Activated CD4-positive, alpha-beta T cell treated with anti-CD3 and anti-CD28 coated beads, Interleukin-2, amount 50 U/mL, for 4 hours (primary cell): ENCODE data around the gene ZMIZ1.

ENCODE experiments used
- DNase-seq, 2 experiments: peaks; one replicate each; pipeline ENCODE4 v3.0.0-alpha.2; 2020

The ZMIZ1 gene, protein sequence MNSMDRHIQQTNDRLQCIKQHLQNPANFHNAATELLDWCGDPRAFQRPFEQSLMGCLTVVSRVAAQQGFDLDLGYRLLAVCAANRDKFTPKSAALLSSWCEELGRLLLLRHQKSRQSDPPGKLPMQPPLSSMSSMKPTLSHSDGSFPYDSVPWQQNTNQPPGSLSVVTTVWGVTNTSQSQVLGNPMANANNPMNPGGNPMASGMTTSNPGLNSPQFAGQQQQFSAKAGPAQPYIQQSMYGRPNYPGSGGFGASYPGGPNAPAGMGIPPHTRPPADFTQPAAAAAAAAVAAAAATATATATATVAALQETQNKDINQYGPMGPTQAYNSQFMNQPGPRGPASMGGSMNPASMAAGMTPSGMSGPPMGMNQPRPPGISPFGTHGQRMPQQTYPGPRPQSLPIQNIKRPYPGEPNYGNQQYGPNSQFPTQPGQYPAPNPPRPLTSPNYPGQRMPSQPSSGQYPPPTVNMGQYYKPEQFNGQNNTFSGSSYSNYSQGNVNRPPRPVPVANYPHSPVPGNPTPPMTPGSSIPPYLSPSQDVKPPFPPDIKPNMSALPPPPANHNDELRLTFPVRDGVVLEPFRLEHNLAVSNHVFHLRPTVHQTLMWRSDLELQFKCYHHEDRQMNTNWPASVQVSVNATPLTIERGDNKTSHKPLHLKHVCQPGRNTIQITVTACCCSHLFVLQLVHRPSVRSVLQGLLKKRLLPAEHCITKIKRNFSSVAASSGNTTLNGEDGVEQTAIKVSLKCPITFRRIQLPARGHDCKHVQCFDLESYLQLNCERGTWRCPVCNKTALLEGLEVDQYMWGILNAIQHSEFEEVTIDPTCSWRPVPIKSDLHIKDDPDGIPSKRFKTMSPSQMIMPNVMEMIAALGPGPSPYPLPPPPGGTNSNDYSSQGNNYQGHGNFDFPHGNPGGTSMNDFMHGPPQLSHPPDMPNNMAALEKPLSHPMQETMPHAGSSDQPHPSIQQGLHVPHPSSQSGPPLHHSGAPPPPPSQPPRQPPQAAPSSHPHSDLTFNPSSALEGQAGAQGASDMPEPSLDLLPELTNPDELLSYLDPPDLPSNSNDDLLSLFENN

DNA sequence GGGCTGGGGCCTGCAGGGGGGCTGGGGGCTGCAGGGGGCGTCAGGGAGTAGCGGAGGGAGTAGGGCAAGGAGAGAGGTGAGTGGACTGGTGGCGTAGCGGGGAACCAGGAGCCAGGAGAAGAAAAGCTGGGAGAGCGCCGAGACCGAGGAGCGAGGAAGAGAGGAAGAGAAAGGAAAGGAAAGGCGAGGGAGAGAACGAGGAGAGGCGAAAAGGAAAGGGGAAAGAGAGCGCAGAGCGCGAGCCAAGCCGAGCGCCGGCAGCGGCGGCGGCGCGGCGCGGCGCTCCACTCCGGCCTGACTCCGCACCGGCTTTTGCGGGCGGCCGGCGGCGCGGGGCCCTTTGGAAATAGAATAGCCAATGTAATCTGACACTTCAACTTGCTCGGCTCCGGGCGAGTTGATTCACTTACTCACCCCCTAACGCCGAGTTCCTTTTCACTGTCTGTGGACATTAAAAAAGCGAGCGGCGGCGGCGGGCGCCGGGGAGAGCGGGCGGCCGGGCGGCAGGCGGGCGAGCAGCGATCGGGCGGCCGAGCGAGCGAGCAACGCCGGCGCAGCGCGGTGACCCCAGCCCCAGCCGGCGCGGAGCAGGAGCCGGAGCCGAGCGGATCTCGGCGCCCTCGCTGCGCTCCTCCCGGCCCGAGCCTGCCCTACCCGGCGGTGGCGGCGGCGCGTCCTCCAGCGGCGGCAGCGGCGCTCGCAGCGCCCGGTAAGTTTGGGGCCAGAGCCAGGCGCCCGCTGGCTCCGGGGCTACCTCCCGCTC lies at the start of gene ZMIZ1:
TSS of gene ZMIZ1 (plus strand) at position 405 of the 763 bp plus-strand sequence. CDS start 132,667 bp downstream, outside the sequence.
- DNase-seq: peak; percentile 70 to 74

DNA sequence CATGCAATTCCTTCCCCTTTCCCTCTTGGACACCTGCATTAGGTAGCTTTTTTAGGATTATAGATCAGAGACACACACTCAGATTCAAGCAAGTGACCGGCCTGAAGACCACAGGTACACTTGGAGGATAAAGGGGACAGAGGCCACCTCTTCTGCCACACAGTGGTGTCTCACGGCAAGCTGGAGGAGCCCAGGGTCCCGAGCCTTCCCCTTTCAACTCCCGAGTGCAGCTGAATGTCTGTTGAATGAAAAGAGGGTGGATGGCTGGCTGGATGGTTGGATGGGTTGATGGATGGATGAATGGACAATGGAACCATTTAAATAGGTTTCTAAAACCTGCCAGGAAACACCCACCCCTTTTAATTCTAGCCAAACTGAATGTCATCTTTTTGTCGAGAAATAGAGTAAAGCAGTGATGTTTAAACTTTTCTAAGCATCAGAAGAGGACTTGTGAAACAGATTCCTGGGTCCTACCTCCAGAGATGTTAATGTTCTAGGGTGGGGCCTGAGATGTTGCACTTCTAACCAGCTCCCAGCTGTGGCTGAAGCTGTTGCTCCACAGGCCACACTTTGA lies 49.2 kb upstream of the ZMIZ1 start:
- DNase-seq: no peak

DNA sequence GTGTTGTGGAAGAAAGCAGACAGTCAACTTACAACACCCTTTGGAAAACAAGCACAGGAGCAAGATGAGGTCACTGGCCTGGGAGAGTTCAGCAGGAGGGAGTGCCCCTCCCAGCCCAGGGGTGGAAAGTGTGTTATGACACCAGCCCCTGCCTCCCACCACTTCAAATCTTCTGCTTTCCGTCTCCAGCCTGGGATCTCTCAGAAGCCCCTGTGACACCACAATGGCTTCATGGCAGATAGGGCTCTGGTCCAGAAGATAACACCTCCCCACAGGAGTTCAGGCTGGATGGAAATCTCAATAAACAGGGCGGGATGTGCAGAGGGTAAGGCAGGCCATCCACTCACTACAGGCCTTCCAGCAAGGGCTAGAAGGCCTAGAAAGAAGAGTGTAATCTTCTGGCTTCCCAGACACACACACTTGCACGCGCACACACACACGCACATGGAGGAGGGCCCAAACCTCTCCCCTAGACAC lies 48.7 kb upstream of the ZMIZ1 start:
- DNase-seq: no peak

DNA sequence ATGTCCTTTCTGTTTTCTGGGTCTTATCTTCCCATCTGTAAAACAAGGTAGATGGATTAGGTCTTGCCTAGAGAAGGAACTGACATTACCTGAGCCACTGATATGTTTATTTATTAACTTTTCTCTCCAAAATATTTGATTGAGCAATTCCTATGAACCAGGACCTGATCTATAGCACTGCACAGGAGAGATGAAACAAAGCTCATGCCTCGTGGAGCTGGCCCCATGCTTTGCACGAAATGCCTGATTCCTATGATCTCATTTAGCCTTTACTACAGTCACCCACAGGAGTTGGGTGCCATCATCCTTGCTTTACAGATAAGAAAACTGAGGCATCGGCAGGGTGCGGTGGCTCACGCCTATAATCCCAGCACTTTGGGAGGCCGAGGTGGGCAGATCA lies 48.2 kb upstream of the ZMIZ1 start:
- no peak for DNase-seq

DNA sequence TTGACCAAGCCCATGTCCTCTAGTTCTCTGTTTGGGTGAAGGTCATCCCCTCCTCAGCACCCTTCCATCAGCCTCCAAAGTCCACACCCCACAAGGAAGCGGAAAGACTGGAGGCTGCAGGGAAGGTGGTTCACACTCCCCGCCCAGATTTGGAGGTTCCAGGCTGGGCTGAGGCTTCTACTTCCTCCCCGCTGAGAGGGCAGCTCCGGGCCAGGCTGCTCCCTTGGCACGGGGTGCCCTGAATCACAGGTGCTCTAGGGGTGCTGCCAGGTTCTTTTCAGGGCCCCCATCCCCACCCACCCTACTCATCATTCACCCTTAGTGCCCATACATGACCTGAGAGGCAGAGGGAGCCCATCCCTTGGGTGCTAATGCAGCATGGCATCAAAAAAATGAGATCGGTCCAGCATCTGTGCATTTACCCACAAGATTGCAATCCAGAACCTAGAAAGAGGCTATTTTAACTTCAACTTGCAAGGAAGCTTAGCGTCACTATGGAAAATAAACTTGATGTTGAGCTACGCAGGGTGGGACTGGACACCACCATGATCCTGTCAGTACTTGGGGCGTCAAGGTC lies 47.3 kb upstream of the ZMIZ1 start:
- no peak for DNase-seq

DNA sequence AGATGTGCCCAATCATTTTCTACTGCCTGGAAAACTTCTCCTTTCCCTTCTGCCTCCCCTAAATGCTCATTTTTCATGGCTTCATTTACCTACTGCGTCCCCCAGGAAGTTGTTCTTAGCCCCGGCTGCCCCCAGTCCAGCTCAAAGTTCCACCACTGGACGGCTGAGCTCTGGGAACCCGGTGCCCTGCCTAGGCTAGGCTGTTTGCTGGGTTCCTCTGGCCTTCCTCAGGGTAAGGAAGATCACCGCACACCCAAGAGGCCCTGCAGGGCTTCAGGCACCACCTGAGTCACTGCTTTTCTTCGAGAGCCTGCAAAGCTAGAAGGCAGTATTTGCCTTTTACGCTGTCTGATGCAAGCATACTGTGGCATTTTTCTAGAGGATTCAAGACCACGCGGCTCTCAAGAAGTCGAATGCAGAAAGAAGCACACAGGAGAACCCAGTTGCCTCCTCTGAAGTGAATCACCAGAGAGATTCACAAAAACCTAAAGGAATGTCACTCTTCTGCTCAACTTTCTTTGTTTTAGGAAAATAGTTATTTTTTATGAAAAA lies 46.7 kb upstream of the ZMIZ1 start:
- DNase-seq: no peak

DNA sequence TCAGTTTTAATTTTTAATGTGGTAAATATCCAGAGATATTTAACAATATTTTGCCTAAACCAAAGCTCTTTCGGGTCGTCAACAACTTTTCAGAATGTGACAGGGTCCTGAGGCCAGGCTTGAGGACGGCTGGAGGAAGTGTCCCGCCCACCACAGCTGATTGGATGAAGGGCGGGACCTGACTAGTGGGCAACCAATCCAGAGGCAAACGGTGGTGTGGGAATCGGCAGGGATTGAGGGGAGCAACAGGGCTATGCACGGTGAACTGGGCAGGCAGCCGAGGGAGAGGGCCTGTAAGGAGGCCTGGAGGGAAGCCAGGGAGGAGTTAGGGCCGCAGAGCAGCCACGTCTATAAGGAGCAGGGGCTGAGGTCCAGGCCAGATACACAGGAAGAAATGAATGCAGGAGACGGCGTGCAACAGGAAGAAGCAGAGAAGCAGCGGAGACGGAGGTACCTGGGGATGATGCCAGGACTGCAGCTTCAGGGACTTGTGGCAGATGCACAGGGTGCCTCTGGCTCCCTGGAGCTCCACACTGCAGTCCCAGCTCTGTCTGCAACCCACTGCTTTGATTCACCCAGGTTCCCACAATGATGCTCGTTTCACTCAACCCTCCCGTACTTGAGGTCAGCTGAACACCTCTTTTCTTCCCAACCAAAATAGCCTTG lies 46.1 kb upstream of the ZMIZ1 start:
- DNase-seq: no peak

DNA sequence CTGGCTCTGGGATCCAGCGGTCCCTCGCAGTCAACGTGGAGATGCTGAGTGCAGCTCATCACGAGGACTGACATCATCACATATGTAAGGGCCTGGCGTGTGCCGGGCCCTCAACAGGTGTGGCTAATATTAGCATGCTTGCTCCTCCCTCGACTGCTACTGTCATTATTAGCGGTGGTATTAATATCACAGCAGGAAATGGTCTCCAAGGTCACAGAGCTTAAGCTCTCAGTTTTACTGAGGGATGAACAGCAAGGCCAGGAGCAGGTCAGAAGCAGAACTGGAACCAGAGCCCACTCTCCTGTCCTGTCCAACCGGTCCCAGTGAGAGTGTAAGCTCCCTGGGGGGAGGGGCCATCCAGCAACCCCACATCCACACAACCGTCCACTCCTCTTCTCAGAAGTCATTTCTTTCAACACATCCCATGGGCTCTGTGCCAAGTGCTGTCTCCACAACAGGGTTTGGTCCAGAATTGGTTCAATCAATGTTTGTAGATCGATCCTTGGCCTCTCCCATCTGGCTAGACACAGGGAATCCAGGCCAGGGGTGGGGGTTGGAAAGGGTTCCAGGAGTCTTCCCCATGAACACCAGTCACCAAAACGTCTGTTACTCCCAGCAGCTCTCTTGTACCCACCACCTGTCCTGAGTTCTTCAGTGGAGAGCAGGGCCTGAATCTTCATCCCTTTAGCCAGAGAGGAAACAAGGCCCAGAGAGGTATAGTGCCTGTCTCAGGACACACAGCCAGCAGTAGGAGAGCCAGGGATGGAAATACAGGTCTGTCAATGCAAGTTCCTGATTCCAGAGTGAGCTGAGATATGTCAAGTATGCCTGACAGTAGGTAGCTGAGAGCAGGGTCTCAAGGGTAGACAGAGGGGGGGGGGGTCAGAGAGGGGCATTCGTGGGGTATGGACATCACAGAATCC lies 45.3 kb upstream of the ZMIZ1 start:
- DNase-seq: no peak

DNA sequence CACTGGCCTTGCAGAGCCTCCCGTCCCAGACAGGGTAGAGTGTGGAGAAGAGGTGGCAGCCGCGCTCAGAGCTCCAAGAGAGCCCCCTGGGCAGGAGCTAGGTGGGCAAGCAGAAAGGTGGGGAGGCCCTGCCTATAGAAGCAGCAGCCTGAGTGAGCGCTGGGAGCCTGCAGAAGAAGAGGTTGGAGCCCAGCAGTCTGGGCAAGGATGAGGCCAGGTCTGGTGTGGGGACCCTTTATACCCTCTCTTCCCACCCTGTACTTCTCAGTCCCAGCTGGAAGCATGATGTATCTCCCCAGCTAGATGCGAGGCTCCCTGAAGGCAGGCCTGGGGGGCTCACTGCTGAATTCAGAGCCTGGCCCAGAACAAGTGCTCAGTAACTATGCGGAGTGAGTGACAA lies 44.5 kb upstream of the ZMIZ1 start:
- no peak for DNase-seq

DNA sequence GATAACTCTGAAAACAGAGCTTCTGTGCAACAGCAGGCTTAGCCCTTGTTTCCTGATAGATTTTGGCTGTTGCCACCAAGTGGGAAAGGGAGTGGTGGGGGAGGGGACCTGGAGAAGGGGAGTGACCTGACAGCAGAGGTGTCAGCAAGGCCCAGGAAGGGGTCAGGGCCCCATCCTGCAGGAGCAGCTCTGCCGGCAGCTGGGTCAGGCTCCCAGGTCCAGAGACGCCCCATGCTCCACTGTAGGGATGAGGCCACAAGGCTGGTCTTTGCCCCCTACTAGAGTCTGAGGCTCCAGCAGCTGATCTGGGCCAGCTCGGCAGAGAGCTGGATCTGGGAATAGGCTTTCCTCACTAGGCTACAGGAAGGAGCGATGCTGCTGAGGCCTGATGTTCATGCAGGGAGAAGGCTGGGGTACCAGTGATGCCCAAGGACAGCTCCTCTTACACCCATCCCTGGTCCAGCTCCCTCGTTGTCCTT lies 44.0 kb upstream of the ZMIZ1 start:
- no peak for DNase-seq

DNA sequence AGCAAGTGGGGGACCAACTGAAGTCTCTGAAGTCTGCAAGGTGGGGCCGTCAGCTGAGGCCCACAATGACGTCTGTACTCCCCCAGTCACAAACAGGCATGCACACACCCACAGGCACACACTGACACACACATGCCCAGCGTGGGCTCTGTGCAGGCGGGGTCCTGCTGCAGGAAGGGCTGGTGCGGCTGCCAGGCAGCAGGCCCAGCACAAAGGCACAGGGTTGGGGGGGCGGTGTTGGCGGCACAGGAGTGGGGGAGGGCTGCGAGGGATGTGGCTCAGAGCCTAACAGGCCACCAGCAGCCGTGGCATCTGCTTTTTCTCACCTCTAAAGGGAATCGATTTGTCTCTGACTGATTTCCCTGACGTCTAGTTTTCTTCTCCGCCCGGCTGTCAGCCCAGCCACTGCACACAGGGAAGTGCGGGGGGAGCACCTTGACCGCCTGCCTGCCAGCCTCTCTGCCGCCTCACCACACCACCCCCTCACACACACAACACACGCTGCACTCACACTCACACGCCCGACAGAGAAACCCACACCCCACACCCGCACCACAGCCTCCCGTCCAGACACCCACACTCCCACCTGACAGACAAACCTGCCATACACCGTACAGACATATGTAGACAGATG lies 43.5 kb upstream of the ZMIZ1 start:
- DNase-seq: no peak

DNA sequence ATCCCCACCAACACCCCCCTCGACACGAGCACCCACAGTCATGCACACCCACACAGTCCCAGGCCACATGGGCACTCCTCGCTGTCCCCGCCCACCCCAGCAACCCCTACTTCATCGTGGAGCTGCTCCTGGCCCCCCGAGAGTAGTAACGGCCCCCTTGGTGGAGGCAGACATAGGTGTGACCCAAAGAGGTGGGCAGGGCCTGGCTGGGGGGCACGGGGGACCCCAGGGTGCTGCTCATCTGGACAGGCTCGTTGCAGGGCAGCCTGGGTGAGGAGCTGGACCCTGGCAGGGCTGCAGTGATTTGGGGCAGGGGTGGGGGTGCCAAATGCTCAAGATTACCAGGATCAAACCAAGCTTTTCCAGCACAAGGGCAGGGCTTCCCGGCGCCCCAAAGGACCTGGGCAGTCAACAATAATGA lies 42.4 kb upstream of the ZMIZ1 start:
- no peak for DNase-seq

DNA sequence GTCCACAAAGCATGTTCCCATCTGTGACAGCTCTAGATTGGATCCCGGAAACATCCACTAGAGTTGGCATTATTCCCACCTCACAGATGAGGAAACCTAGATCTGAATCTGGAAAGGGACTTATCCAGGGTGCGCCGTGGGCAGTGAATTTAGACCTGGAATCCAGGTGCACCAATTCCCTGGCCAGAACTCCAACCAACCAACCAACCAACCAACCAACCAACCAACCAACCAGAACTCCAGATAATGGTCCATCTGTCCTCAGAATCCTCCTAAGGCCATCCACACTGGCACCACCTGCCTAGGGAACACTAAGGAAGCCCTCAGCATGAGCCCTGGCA lies 42.0 kb upstream of the ZMIZ1 start:
- no peak for DNase-seq

DNA sequence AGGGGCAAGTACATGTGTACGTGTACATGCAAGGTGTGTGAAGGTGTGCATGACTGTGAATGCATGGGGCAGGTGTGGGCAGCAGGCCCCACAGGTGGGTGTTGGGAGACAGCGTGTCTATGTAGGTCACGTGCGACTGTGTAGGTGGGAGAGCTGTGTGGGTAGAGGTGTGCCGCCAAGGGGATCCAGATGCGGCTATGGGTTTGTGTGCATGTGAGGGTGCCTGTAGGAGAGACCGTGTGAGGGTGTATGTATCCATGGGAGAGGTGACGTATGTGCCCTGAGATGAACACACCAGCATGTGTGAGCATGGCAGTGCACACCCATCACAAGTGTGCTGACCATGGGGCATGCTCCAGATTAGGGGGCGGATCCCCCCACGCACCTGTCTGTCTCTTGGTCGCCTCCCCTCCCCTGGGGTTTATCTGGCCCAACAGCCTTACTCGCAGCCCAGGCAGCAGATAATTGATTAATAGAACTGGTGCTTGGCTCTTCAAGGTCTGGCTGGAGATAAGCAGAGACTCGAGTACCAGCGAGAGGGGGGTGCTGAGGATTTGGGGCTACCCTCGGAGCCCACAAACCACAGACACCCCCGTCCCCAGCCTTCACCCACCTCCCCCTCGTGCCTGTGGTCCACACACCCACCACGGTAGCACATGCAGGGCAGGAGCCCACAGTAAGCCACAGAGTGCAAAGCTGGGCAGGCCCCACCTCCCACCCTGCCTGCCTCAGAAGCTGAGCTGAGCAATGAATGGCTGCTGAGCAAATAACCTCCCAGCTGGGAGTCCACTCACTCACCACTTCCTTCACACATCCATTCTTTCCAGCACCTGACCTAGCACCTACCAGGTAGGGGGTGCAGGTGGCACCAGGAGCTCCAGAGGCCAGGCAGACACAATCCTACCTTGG lies 41.4 kb upstream of the ZMIZ1 start:
- DNase-seq: no peak

DNA sequence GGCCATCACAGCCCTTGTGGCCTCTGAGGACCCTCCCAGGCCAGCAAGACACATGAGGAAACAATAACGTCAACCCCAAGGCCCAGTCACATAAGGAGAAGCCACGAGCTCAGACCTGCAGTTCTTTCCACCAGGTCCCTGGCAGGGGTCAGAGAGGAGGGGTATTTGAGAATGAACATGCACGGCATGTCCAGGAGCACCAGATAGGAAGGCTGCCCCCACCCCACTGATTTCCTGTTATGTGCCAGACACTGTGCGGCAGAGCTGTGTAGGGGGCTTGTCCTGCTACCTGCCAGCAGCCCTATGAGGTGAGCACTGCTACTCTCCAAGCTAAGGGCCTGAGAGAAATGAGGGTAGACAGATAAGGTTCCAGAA lies 40.7 kb upstream of the ZMIZ1 start:
- DNase-seq: no peak

DNA sequence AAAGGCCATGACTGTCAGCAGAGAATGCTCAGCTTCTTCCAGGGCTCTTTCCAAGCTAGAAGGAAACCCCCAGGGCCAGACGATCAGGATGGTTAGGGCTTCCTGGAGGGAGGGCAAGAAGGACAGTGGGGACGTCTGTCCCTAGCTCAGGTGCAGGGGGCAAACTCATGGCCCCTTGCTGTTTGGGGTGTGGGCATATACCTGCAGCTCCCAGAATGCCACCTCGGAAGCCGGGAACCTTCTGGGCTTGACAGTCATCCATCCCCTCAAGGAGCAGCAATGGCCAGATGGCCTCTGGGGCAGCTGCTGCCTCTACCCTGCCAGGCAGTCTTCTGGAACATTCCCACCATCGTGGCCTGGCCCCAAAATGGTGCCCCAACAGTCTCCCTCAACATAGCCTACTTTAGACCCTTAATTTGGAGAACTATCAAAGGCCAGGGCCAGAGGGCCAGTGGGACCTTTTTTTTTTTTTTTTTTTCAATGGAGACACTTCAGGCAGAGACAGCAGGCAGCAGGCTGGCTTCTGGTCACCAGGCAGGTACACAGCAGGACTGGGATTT lies 40.2 kb upstream of the ZMIZ1 start:
- no peak for DNase-seq

DNA sequence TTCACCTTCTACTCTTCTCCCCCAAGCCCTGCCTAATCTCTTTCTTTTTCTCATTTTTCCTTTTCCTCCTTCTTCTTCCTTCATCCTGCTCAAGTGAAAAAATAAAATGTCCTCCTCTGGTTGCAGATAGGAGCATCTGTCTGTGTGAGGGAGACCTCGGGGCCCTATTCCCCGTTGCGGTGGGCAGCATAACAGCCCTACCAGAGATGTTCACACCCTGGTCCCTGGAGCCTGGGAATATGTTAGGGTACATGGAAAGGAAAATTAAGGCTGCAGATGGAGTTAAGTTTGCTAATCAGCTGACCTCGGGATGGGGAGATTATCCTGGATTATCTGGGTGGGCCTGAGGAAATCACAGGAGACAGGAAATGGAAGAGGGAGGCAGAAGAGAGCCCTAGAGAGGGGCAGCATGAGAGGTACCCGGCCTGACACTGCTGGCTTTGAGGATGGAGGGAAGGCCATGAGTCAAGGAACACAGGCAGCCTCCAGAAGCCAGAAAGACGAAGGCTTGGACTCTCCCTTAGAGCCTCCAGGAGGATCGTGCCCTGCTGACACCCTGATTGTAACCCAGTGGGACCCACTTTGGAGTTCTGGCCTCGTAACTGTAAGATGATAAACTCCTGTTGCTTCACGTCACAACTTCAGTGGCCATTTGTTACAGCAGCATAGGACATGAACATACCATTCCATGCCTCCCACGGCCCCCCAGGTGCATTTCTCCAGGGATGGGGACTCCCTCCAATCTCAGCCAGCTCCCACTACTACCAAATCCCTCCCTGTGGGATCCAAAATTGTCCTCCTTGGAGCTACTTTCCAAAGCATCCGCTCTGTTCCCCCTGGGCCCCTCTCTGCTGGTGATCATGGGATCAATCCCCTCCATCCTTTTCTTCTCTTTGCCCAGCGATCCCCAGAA lies 39.0 kb upstream of the ZMIZ1 start:
- no peak for DNase-seq
